Measurements from ENCODE around the gene ASTE1.
A peak's percentile ranks its signal among the peaks of the same experiment; 100 is the strongest.

The ASTE1 gene

DNA sequence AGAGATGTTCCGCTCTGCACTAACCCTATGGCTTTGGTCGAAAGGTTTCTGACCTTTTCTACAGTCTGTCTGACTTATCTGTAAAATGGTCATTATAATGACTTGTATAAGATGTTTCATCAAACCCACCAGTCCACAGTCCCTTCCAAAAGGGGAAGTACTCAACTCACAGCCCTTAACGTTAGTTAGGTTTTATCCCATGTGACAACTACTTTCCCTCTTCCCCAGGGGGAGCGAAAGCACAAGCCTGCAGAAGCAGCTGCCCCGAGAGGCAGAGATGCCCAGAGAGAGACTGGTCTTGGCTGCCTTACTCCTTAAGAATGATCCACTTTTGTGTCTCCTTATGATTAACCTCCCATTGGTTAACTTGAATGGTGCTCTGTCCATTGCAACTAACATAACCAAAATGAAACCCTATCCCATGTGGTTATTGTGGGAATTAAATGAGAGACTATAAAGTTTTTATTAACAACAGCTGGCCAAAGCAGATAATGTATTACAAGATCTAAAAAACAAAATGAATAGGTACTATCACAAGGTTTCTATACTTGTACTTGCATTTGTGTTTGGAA is 6.4 kb downstream of the ASTE1 start:
- peaks cover 20% of the 10 kb centered on the region; the same call in 1 of the 2 replicates for H3K36me3 ChIP-seq (ENCODE audit: insufficient read depth, low read length)
- no peaks in the 10 kb centered on the region for H4K20me1 ChIP-seq (ENCODE audit: insufficient read depth, low read length, poor library complexity, severe bottlenecking)
- H2AFZ ChIP-seq (ENCODE audit: low read length) = no peak overlapping the region
- peaks cover 35% of the 10 kb centered on the region for H3K79me2 ChIP-seq (ENCODE audit: insufficient read depth, low read length)
- peak overlapping the region; percentile 93 for H3K4me2 ChIP-seq (ENCODE audit: low read depth, low read length, poor library complexity, severe bottlenecking)
- no peak for TF ChIP-seq EZH2phosphoT487 (IDR thresholded peaks at IDR 0.05; ENCODE audit: borderline replicate concordance)
- TF ChIP-seq, protein P1, sequence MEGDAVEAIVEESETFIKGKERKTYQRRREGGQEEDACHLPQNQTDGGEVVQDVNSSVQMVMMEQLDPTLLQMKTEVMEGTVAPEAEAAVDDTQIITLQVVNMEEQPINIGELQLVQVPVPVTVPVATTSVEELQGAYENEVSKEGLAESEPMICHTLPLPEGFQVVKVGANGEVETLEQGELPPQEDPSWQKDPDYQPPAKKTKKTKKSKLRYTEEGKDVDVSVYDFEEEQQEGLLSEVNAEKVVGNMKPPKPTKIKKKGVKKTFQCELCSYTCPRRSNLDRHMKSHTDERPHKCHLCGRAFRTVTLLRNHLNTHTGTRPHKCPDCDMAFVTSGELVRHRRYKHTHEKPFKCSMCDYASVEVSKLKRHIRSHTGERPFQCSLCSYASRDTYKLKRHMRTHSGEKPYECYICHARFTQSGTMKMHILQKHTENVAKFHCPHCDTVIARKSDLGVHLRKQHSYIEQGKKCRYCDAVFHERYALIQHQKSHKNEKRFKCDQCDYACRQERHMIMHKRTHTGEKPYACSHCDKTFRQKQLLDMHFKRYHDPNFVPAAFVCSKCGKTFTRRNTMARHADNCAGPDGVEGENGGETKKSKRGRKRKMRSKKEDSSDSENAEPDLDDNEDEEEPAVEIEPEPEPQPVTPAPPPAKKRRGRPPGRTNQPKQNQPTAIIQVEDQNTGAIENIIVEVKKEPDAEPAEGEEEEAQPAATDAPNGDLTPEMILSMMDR (conservative IDR thresholded peaks at IDR 0.05; ENCODE audit: low read length) = no peak
- H3K9ac ChIP-seq (ENCODE audit: low read depth, low read length, poor library complexity, severe bottlenecking) = peak overlapping the region; percentile 40
- H3K9me3 ChIP-seq (ENCODE audit: insufficient read depth, low read depth, low read length) = no peaks in the 10 kb centered on the region
- no peaks in the 10 kb centered on the region for H3K9me2 ChIP-seq (replicated peaks; ENCODE audit: low read depth, low read length)
- H3K4me1 ChIP-seq (ENCODE audit: insufficient read depth, low read length, poor library complexity, severe bottlenecking) = peaks cover 55% of the 10 kb centered on the region
- H3K27me3 ChIP-seq (ENCODE audit: insufficient read depth, low read length, poor library complexity, severe bottlenecking) = no peaks in the 10 kb centered on the region
- H3K4me3 ChIP-seq (ENCODE audit: low read length, poor library complexity, severe bottlenecking) = peak overlapping the region; percentile 56
- H3F3A ChIP-seq (ENCODE audit: low read depth) = no peaks in the 10 kb centered on the region

- no peaks in the 10 kb centered on the region for H3K27me3 ChIP-seq (ENCODE audit: insufficient read depth, low read length, poor library complexity, severe bottlenecking)
- no peaks in the 10 kb centered on the region for H4K20me1 ChIP-seq (ENCODE audit: insufficient read depth, low read length, poor library complexity, severe bottlenecking)
- peak overlapping the region; percentile 93 for H3K4me2 ChIP-seq (ENCODE audit: low read depth, low read length, poor library complexity, severe bottlenecking)
- H3K36me3 ChIP-seq (ENCODE audit: insufficient read depth, low read length) = peaks cover 33% of the 10 kb centered on the region
- H3K4me1 ChIP-seq (ENCODE audit: insufficient read depth, low read length, poor library complexity, severe bottlenecking) = peaks cover 53% of the 10 kb centered on the region
- no peaks in the 10 kb centered on the region for H3K9me2 ChIP-seq (replicated peaks; ENCODE audit: low read depth, low read length)
- H2AFZ ChIP-seq (ENCODE audit: low read length) = no peak overlapping the region
- H3K79me2 ChIP-seq (ENCODE audit: insufficient read depth, low read length) = peaks cover 23% of the 10 kb centered on the region
- no peak overlapping the region for H3K4me3 ChIP-seq (ENCODE audit: low read length, poor library complexity, severe bottlenecking)
- TF ChIP-seq, protein P1 (conservative IDR thresholded peaks at IDR 0.05; ENCODE audit: low read length) = no peak
- TF ChIP-seq EZH2phosphoT487 (IDR thresholded peaks at IDR 0.05; ENCODE audit: borderline replicate concordance) = no peak
- H3K9me3 ChIP-seq (ENCODE audit: insufficient read depth, low read depth, low read length) = no peaks in the 10 kb centered on the region
- no peaks in the 10 kb centered on the region for H3F3A ChIP-seq (ENCODE audit: low read depth)
- no peak overlapping the region for H3K9ac ChIP-seq (ENCODE audit: low read depth, low read length, poor library complexity, severe bottlenecking)
These were observed 7.7 kb downstream of the ASTE1 start for GRCh38 chr3:131018970-131019369.

DNA sequence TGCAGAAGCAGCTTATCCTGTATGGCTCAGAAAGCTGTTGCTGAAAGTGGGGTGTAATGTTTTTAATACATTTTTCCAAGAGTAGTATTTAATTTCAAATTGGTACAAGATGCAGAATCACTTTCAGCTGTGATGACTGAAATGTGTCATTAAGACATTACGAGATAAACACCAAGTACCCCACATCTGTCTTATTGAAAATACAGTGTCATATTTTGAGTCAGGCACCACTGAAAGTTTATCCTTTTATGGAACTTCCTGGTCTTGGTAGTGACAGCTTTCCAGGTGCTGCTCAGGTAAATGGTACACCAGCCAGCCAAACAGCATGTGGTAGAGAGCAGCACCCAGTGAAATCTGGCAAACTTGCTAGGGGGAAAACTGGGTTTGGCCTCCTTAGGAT is 16.9 kb downstream of the ASTE1 start:
- Histone ChIP-seq H3F3A (ENCODE audit: low read depth) (peaks cover 8% of the 10 kb centered on the region), H3K36me3 (ENCODE audit: insufficient read depth, low read length) (peaks cover 43% of the 10 kb centered on the region), H2AFZ (ENCODE audit: low read length) (no peak overlapping the region), H3K27me3 (ENCODE audit: insufficient read depth, low read length, poor library complexity, severe bottlenecking) (no peaks in the 10 kb centered on the region), H3K9me3 (ENCODE audit: insufficient read depth, low read depth, low read length) (no peaks in the 10 kb centered on the region), H3K79me2 (ENCODE audit: insufficient read depth, low read length) (no peaks in the 10 kb centered on the region), H4K20me1 (ENCODE audit: insufficient read depth, low read length, poor library complexity, severe bottlenecking) (no peaks in the 10 kb centered on the region), H3K9me2 (replicated peaks; ENCODE audit: low read depth, low read length) (no peaks in the 10 kb centered on the region), H3K4me2 (ENCODE audit: low read depth, low read length, poor library complexity, severe bottlenecking) (peak overlapping the region; percentile 57), H3K9ac (ENCODE audit: low read depth, low read length, poor library complexity, severe bottlenecking) (no peak overlapping the region), H3K4me1 (ENCODE audit: insufficient read depth, low read length, poor library complexity, severe bottlenecking) (peaks cover 50% of the 10 kb centered on the region), H3K4me3 (ENCODE audit: low read length, poor library complexity, severe bottlenecking) (peak overlapping the region; percentile 34)
- no peak for TF ChIP-seq EZH2phosphoT487 (IDR thresholded peaks at IDR 0.05; ENCODE audit: borderline replicate concordance)
- TF ChIP-seq, protein P1 (conservative IDR thresholded peaks at IDR 0.05; ENCODE audit: low read length) = no peak
